Measurements from ENCODE around the gene ITGA5.

Gene ITGA5

DNA sequence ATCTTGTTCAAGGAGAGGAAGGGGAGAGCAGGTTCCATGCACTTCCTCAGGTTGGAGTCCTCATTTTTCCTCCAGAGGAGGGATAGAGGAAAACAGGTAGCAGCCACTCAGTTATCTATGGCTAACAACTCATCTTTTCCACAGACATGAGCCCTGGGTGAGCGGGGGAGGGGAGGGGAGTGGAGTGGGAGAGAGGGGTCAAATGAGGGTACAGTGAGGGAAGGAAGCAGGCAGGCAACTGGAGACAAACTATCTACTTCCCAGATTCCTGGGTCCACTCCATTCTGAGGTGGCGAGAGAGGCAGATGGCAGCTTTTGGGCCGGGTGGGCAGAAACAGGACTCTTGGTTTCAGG, 32.0 kb downstream of the ITGA5 start:
- no peak for DNase-seq

DNA sequence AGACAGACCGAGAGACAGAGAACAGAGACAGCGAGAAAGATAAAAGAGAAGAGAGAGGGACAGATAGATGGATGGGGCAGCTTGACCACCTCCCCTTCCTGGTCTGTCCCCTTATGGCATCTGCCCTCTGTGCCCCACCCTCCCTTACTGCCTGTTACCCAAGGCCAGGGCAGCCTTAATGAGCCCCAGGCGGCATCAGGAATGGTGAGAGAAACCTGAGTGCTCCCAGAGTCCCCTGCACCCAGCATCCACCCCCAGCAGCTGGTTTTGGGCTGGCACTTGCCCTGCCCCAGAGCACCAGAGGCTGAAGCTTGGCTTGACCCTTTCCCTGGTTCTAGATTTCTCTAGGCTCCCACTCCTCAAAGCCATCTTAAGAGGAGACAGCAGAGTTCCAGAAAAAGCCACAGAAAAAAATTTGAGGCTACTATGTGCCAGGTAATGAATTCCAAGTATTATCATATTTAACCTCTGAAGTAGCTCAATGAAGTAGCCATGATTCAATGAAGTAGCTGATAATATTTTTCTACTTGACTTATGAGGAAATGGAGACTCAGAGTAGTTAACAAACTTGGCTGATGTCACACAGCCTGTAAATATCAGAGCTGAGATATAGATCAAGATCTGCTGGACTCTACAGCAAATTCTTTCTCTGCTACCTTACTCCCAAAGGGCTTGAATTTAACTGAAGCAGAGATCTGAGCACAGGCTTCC, 32.5 kb downstream of the ITGA5 start:
- DNase-seq: no peak

DNA sequence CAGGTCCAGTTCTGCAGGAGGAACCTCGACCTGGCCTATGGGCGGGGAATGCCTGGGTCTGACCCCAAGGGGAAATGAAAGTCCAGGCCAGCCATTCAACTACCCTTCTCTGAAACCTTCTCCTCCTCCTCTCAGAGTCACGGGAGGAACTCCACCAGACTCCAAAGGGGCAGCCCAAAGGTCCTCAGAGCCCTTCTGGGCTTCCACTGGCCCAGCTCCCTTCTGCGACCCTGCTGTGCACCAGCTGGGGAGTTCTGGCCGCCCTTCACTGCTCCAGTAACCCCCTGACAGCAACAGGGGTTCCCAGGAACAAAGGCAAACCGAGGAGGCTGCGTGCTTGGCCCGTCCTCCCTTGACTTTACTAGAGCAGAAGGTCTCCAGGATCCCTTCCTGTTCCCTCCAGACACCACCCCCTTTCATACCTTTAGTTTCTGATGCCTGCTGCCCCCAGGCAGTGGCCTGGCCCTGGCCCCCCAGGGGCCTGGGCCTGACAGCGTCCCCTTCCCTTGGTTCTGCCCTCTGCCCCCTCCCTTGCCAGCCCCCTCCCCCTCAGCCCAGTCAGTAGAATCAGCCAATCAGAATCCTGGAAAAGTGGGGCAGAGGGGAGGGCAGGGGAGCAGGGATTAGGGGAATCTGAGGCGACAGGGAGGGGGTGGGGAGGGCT, 33.7 kb downstream of the ITGA5 start:
- no peak for DNase-seq

DNA sequence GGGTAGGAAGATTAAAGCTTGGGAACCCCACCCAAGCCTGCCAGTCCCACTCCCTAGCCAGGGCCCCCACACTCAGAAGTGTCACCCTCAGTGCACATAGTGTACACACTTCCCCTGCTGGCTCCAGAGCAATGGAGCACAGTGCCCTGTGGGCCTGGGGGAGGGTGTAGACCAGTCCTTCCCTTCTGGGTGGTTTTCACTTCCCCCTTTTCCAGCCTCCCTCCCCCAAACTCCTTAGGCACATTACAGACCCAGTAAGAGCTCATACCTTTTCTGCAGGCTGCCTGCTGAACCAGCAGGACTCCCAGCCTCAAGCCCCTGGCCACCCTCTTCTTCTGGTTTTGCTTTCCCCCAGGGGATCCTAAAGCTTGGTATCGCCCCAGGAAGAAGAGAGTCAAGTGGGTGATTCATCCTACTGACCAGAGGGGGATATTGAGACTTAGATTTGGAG, 34.5 kb downstream of the ITGA5 start, which contains the start of gene ZNF385A:
TSS of gene ZNF385A (minus strand) at position 143 of the 451 bp plus-strand sequence. CDS start 219 bp downstream, outside the sequence.
- no peak for DNase-seq

DNA sequence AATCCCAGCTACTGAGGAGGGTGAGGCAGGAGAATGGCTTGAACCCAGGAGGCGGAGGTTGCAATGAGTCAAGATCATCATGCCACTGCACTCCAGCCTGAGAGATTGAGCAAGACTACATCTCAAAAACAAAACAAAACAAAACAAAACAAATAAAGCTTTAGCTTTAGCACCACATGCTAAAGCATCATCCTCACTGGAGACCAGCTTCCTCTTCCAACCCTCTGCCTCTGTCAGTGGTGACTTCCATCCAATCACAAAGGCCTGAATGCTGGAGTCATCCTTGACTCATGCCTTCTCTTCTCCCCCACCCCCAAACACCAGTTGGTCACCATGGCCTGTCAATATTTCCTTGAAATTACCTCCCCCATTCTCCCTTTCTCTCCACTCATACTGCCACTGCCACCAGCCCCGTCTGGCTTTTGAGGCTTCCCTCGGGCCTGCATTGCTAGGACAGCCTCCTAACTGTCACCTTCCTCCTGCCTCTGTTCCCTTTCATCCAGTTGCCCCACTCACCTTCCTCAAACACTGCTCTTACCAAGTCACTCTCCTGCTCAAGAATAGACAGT, 35.9 kb downstream of the ITGA5 start:
- no peak for DNase-seq

DNA sequence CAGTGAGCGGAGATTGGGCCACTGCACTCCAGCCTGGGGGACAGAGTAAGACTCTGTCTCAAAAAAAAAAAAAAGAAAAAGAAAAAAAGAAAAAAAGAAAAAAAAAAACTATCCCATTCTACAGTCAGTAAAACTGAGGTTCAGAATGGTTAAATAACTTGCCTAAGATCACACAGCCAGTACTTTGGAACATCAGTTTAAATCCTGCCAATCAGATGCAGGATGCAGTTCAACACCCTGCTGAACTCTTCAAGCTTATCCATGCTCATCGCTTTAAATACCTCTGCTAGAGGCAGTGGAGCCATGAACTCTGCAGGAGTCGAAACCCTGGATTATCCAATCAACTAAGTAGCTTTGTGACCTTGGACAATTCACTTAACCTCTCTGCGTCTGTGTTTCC, 37.9 kb downstream of the ITGA5 start:
- no peak for DNase-seq

DNA sequence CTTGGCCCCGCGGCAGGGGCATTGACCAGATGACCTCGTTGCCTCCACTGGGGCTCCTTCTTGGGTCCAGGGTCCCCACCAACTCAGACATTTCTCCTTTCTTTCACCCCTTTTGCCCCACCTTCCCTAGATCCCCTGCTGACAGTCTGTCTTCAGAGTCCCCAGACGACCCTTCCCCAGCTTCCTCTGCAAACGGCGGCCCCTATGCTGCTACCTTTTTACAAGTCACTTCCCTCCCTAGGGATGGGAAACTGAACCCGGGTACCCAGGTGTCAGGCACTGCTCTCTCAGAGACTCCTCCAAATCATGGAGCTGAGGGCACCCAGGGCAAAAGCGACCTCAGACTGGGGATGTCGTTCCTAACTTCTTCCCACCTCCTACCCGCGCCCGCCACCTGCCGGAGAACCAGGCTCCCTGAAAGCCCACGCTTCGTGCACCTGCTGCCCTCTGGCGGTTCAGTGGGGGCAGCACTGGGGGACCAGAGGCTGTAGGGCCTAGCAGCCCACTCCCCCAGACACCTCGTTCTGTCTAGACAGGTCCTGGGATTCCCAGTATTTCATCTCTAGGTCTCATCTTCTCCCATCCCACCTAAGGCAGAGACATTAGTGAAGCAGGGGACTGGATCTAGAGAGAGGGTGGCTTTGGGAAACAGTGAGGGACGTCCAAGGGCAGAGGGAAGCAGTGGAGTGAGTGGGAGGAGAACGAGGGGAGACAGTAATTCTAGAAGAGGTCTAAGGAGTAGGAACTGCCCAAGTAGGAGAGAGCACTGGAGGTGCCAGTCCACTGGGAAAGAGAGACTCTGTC, 39.5 kb downstream of the ITGA5 start:
- peak; percentile 94 for DNase-seq

DNA sequence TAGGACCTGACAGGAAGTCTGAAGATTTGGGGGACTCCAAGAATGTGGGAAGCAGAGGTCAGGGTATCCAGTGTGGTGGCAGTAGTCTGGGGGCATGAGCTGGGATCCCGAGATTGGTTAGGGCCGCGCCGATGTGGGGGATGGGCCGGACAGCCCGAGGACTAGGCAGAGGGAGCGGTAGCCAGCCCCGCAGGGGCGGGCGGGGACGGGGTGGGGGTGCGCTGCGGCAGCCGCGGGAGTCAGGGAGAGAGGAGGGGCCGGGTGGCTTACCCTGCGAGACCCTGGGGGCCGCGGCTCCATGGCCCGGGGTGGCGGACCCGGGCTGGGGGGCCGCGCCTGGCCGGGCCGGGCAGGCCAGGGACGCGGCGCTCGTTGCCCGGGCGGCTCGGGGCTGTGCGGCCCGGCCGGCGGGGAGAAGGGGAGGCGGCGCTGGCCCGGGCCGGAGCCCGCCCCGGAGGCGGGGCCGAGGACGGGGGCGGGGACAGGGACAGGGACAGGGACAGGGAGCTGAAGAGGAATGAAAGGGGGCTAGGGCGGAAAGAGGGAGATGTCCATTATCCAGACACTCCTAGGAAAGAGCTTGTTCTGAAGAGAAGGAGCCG, 40.2 kb downstream of the ITGA5 start:
- DNase-seq: no peak

DNA sequence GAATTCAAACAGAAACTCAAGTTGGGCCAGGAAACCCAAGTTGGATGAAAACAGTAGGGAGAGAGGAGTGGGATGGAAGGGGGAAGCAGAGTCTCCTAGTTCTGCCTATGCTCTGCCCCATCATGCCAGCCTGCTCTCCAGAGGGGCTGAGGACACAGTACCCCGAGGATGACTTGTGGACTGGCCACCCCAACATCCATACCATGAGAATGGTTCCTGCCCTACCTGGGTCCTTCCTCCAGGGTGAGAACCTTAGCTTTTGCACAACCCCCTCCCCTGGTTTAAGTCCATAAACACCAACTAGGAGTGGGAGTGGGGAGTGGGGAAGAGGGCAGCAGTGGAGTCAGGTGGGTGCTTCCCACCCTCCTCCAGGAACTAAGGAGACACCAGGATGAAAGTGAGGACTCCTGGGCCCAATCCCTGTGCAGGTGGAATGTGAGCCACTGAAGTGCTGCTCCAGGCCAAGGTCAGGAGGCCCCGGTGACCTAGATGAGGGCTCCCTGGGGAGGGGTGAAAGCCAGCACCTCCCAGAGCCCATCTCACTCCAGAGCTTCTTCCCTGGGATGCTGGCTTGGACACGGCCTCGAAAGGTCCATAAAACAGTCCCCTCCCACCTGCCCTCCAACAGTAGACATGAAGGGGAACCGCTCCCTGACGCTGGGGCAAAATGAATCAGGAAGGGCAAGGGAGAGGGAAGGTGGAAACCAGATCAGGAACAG, 41.1 kb downstream of the ITGA5 start:
- no peak for DNase-seq

DNA sequence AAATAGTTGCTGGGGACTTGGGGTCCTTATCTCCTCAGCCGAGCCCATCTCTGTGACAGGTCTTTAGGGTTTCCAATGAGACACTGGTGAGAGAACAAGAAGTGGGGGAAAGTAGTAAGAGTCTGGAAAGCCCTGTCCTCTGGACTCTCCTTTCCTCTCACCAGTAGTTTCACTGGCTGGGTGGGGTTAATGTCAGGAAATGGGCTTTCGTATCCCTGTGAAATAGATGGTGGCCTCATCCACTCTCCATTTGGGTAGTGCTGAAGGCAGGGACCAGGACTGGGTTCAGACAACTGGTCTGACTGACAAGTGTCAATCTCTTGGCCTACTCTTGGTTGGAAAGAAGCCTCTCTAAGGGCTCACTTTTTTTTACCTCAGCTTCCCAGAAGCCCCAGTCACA, 42.1 kb downstream of the ITGA5 start:
- DNase-seq: no peak

DNA sequence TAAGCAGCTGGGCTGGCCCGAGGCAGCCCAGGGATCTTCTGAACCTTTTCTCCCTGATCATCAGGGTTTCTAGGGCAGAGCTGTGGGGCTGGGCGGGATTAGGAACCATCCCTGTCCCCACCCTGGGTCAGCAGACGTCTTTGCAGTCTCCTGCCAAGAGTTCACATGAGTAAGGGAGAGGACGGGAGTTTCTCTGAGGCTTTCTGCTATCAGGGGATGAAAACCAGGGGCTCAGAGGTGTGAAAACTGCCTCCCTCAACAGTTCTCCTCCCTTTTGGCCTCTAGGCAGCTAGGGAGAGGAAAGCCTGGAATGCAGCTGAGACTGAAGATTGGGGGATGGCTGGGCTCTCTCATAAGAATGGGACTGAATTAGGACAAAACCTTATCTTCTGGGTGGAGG, 42.5 kb downstream of the ITGA5 start:
- DNase-seq: no peak

DNA sequence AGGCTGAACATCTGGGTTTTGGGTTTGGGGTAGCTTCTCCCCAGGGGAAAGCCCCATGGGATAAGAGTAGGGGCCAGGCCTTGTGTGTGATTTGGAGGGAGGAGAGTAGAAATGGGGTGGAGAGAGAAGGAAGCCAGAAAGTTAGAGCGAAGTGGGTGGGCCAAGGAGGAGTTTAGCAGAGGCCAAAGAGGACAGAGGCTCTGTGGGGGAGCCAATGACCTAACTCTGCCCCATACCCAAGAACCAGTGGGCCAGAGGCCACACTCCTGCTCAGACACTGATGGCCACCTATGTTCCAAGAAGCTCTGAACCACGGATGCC, 43.8 kb downstream of the ITGA5 start:
- no peak for DNase-seq

DNA sequence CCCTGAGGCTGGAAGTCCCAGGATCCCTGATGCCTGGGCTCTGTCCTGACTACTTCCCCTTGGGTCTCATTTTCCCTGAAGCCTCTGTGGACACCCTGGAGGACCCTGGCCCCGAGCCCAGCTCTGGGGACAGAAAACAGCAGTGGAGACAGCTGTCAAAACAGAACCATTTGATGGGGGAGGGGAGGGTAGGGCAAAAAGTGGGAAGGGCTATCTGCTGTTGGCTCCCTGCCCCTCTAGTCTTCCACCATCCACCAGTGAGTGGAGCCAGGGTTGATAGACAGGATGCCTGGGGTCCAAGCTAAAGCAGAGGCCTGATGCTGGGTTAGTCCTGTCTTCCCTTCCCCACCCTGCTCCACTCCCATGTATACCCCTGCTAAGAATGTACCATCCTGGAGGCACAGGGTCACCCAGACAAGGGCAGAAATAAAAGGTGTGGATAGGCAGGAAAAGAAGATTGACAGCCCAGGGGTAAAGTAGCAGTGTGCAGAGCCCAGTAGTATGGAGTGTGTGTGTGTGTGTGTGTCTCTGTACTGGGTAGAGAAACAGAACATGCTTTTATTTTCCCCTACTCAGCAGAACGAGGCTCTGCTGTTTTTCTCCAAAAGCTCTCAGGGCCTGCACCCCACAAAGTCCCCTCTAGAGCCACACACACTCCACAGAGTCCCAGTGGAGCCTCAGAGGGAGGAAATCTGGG, 44.4 kb downstream of the ITGA5 start:
- DNase-seq: no peak

DNA sequence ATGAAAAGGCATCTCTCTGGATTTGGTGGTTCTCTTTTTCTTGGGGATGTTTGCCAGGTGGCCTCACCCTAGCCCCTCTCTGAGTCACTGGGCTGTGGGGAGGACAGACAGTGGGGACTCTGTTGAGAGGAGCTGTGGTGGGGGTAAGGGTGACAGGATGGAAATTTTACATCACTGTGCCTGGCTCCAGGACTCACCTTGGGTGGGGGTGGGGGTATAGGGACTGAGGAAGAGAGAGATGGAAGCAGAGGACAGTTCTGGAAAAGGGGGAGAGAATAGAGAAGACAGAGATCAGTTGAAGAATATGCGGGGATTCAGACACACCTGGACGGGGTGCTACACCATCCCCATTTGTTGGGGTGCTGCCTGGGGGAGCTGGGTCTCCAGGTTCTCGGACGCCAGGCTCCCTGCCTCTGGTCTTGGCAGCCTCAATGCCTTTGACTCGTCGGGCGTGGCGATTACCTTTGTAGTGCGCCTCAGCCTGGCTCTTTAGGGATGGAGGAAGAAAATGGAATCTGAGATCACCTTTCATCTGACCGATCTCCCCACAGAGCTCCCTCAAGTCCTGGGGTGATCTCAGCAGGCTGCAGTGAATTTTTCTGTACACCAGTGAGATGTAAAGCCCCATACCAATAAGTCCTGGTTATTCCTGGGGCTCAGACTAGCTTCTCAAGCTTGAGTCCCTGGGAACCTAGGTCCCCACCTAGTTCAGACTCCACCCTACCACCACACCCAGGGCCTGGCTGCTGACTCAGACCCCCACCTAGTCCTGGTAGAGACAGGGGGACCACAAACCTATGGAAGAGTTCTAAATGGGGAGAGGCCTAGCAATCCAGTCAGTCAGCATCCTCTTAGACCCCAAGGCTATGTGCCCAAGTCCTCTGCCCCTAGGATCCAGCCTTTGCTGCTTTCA, 45.2 kb downstream of the ITGA5 start:
- DNase-seq: no peak

DNA sequence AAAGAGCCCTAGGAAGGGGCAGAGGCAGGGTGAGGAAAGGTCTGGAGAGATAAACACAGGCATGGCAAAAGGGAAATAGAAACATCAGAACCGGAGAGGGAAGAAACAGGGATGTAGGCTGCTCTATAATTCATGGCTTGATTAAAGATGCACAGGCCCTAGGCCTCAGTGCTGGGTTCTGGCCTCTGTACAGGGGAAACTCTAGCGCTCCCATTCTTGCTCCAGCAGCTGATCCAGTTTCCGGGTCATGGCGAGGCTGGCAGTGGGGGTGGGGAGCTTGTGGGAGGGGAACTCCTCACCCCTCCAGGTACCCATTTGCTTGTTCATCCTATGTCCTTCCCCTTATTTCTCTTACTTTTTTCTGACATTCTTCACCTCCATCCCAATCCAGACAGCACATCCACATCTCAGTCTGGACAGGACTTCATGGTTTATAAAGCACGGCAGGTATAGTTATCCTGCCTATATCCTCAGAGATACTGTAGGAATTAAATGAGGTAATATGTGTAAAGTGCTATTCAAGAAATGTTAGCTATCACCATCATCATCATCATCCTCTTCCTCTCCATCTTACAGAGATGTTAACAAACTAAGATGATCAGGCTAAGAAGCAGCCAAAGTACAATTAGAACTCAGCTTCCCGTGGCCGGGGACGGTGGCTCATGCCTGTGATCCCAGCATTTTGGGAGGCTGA, 46.8 kb downstream of the ITGA5 start:
- no peak for DNase-seq

DNA sequence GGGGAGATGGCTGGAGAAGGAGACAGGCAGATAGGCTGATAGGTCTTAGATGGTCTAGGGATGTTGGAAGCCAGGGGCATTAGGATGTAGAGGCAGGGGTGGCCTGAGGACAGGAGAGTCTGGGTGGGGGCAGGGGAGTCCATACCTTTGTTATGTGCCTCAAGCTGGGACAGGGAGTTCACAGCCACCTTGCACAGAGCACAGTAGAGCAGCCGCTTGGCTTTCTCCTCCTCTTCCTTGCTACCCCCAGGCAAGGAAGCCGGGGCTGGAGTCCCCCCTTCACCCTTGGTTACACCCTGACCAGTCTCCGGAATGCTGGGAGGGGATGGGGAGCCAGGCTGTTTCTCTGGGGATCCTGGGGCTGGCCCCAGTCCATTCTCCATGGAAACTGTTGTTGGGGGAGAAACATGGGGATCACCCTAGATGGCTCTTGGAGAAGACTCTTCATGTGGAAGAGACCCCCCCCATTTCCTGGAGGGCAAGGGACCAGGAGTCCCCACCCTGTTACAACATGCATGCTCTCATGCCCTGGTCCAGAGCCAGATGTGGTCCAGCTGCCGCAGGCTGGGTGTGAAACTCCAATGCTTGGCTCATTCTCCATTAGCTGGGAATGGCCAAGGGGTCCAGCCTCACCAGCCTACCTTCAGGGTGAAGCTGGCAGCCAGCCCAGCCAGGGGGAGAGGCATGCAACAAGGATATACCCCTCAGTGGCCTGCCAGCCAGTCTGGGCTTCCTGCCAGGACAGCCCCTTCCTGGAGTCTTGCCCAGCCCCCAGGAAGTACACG, 47.5 kb downstream of the ITGA5 start:
- no peak for DNase-seq

DNA sequence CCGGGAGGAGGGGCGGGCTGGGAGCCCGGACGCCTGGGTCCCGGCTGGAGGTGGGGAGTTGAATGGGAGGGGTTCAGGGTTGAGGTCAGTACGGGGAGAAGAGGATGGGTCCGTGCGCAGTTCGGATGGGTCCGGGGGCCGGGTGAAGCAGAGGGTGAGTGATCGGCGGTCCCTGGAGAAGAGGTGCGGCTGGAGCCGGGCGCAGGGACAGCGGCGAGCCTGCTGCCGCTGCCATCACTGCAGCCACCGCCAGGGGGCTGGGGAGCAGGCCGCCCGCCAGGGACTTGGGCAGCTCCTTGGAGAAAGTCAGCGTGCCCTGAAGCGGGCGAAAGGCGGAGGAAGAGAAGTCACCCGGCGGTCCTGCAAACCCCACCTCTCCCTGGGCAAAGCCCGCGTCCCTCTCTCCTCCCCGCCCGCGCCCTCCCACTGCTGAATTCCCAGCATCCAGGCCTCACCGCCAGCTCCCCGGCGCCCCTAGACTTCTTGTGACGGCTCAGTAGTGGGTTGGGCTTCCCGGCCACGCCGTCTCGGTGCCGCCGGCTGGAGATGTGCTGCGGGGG, 48.8 kb downstream of the ITGA5 start:
- DNase-seq: peak; percentile 24

DNA sequence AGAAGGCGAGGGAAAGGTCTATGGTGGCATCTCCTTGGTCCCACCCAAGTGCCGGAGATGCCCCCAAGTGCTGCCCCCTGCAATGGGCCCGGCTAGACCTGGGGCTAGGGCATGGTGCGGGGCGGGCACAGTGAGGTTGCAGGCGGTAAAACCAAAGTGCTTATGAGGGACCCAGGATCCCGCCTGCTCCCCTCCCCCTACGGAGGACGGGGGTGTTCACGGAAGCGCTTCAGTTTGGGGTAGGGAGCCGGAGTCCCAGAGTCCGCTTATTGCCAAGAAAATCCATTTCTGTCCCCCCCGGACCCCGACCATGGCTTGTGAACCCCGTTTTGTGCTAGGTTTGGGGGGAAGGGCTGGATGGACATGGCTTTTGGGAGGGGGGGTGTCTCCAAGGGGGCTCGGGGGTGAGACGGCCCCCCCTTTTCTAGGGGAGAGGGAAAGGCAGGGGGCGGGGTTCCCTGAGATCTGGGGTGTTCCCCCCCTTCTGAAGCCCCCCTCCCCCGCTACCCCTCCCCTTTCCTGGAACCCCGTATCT, 49.4 kb downstream of the ITGA5 start:
- no peak for DNase-seq
